NCI-H146 treated with DMSO at 0.1 percent for 48 hours (cell line): ENCODE data around the gene IRX4.

Source experiments
- DNase-seq: peaks from one replicate; lab custom pipeline; 2025; ENCODE audit not compliant: unreplicated experiment; lab: John Stamatoyannopoulos, UW

Gene IRX4

GRCh38 chr5:1892685-1893445 lies 10.1 kb upstream of the IRX4 start:
- DNase-seq: no peak

DNA sequence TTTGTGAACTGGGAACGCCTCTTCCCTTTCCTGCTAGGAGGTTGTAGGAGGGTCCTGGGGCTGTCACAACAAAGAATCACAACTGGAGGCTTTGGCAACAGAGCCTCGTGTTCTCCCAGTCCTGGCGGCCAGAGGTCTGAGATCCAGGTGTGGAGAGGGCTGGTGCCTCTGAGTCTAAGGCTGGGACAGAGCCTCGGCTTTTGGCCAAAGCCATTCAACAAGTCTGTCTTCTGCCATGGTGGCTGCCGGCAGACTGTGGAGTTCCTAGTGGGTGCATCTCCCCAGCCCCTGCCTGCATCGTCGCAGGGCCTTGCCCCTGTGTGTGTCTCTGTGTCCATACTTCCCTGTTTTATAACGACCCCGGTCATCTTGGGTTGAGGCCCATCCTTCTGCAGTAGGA lies 9.5 kb upstream of the IRX4 start:
- no peak for DNase-seq

- no peak for DNase-seq
These were observed 8.7 kb upstream of the IRX4 start for GRCh38 chr5:1891391-1891790.

- no peak for DNase-seq
These were observed 7.6 kb upstream of the IRX4 start for GRCh38 chr5:1890296-1890695.

- DNase-seq: no peak
These were observed 6.8 kb upstream of the IRX4 start for GRCh38 chr5:1889321-1890065.

DNA sequence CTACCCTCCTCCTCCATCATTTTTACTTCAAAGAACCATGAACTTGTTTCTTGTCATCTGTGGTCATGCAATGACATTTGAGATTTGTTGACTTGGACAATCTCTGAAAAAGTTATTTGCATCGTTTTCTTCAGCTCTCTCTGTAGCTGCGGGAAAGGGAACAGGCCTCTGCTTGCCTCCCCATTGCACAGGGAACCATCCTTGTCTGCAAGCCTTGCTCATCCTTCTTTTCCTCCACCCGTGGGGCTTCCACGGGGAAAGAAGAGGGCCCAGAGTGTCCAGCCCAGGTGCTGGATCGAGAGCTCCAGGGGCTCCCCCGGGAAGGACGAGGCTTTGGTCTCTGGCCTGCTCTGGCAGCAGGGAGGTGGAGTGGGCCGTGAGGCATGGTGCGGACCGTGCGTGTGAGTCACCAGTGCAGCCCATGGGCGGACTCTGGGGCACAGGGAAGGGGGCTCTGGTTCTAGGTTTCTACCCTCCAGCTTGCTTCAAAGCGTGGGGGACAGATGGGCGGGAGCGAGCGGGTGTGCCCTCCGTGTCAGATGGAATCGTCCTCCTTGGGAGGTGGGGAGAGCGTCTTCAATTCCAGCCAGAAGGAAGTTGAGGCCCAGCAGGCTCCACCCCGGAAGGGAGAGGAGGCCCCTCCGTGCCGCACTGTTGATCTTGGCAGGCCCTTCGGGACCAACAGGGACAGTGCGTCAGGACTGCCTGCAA lies 6.0 kb upstream of the IRX4 start:
- DNase-seq: no peak

DNA sequence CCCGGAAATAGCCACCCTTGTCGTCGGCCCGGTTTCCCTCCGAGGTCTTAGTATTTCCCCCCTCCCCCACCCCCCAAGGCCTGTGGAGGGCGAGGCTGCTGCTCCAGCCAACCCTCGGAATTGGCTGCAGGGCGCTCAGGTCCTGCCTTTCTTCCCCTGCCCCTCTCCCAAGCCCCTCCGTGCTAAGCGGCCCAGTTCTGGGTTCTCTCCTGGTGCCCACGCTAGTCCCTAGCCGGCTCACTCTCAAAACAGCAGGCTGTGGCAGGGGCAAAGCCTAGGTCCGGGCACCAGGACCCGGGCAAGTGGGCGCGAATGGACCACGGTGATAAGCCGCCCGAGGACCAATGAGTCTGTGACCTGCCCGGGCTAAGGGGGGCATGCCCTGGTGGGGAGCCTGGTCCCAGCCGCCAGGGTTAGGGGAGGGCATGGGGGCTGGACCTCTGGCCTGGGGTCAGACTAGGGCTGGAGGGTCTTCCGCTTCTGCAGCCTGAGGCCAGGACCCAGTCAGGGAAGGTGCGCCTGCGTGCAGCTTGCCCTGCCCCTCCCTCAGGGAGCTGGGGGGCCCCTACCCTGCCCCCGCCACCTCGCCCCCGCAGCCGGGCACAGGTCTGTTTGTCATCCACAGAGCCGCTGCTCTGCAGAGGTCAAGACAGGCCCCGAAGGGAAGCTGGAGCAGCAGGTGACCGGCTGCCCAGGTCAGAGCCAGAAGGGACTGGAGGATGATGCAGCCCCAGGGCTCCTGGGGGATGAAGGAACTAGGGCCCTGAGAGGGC lies 5.0 kb upstream of the IRX4 start:
- DNase-seq: no peak

DNA sequence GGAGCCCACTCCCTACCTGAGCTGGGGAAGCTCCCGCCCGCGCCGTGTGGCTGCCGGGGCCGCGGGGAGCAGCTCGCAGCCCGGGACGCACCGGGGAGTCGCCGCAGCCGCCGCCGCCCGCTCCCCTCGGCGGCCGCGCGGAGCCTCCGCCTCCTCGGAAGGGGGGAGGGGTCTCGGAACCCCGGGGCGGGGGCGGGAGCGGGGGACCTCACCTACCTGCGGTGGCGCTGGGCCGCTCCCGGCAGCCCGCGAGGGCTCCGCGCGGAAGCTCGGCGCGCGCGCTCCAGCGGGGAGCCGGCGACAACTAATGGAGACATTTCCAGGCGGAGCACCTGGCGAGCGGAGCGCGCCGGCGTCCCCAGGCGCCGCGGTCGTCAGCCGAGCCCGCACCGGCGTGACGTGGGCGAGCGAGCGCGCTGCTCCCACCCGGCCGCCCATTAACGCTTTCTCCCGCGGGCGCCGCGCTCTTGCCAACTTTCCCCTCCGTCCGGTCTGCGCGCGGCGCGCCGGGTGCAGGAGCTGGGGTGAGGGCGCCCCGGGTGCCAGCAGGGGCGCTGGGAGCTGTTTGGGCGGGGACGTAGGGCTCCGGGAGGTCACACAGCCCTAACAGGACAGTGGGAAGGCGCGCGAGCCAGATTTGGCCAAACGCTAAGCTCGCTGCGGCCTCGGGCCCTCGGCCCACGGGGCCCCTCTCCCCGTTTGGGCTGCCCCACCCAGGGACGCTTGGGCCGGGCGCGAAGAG lies 4.3 kb upstream of the IRX4 start:
- no peak for DNase-seq

DNA sequence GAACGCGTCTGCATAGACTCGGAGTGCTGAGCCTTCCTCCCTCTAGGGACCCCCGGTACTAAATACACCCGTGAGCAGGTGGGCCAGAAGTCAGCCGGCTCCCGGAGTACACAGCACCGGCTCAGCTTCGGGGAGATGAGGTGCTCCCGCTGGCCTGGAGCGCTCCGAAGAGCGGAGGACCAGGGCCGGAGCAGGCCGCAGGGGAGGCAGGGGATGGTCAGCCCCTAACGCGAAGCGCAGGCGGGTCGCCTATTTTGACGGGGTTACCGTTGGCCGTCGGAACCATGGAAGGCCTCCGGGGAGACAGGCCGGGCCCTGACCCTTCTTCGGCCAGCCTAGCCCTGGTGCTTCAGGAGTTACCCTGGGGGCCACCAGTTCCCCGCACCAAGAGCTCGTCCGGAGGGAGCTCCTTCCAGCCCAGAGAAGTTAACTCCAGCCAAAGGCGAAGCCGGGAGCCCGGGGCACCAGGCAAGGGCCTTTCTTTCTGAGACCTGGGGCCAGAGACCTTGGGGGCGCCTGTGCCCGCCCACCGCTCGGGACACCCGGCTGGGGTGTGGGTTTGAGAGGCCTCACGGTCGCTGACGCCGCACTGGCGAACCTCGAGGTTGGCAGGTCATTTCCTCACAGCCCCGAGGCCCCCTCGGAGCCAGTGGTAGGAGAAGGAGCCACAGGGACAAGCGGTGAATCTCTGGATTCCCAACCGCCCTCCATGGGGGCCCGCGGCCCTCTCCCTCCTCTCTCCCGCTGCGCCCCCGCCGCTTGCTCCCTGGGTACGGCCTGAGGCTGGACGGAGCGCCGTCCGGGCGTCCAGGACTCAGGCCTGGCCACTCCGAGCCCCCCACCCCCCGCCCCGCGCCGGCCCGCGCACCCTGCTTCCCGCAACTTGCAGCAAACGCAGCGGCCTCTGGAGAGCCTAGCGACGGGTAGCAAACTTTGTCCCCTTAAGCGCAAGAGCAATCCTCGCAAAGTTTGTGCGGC lies 3.4 kb upstream of the IRX4 start:
- DNase-seq: no peak

DNA sequence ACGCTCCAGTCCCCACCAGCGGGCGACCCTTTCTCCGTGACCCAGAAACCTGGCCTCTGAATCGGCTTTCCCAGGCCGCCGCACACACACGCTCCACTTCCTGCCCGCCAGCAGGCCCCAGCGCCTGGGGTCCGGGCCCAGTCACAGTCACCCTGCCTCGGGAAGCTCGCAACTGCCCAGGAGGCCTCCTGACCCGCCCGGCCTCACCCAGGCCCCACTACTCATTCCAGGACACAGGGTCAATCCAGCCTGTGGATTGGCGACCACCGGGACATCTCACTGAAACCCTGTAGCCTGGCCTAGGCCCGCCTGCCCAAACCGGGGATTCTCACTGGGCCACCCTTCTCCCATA lies 2.7 kb upstream of the IRX4 start:
- no peak for DNase-seq

- no peak for DNase-seq
These were observed 2.1 kb upstream of the IRX4 start for GRCh38 chr5:1884678-1885403.

- DNase-seq: no peak
These were observed 1.4 kb upstream of the IRX4 start for GRCh38 chr5:1883925-1884677.

DNA sequence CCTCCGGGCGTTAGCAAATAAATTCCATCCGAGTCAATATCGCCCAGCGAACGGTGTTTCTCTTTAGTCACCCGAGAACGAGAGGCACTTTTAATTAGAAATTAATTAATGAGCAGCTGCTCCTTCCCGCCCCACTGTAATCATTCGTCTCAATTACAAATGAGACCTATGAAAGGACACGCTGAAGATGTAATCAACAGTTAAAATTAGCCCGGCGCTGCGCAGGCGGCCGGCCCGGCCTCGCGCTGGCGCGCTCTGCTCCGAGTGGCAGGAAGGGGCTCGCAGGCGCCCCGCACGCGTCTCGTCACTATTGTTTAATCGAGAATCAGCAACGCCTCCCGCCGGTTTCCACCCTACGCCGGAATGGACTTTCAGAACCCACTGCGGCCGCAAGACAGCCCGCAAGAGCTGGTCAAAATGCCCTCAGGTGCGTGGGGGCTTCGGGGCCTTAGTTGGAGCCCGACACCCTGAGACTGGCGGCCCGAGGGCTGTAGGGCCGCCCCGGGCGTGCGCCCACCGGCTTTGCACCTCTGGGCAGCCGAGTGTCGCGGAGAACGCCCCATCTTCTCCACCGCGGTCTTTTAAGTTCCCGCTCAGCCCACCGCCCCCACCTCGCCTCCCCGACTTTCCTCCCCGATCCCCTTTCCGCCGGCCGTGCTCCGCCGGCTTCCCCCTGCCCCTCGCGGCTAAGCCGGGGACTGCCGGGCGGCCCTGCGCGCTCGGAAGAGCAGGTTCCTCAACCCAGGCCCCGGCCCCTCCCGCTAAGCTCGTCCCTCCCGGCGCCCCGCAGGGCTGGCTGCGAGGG lies 597 bp upstream of the IRX4 start:
- DNase-seq: no peak

- DNase-seq: no peak
These were observed 891 bp downstream of the IRX4 start for GRCh38 chr5:1881731-1882336.

- DNase-seq: no peak
These were observed 1.6 kb downstream of the IRX4 start for GRCh38 chr5:1881098-1881572.

DNA sequence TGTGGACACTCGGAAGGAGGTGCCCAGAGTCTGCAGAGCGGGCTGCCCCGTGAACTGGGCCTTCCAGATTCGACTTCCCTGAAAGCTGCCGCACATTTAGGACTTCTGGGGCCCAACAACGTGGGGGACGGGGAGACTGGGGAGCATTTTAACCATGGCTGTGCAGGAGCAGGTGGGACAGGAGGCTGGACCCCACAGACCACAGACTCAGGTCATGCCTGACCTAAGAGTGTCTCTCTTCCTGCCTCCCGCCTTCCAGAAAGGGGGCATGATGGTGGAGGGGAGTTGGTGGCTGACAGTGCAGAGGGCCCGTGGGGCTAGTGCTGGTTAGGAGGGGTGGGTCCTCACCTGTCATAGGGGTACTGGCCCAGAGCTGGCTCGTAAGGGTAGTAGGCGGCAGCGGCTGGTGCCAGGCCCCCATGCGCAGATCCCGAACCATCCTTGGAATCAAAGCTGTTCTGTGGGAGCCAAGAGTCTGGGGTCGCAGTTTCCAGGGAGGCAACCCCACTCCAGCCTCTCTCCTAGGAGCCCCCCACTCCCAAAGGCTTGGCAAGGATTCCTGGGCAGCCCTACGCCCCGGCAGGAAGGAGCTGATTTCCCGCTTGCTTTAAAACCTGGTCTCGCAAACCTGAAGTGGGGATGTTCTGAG lies 2.2 kb downstream of the IRX4 start:
- DNase-seq: no peak
